ENCODE measurements around the gene IQGAP2.

IQGAP2 gene

DNA sequence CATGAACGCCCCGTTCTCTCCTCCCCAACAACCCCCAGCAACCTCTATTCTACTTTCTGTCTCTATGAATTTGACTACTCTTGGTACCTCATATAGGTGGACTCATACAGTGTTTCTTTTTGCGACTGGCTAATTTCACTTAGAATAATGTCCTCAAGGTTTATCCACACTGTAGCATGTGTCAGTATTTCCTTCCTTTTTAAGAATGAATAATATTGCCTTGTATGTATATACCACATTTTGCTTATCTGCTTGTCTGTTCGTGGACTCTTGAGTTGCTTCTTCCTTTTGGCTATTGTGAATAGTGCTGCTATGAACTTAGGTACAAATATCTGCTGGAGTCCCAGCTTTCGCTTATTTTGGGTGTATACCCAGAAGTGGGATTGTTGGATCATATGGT lies 42.7 kb downstream of the IQGAP2 start:
- no peak for ATAC-seq
- no peak for TF ChIP-seq OSR1 (CRISPR knock-in tag; IDR thresholded peaks at IDR 0.05)
- TF ChIP-seq ARNTL (CRISPR knock-in tag; IDR thresholded peaks at IDR 0.05; ENCODE audit: borderline replicate concordance, low read depth): no peak
- no peak for TF ChIP-seq PPARA (CRISPR knock-in tag; IDR thresholded peaks at IDR 0.05; ENCODE audit: borderline replicate concordance)
- no peak for TF ChIP-seq ZNF8 (CRISPR knock-in tag; IDR thresholded peaks at IDR 0.05)
- TF ChIP-seq CREB5 (CRISPR knock-in tag; IDR thresholded peaks at IDR 0.05; ENCODE audit: low read depth): no peak
- no peak for TF ChIP-seq SNAI2 (CRISPR knock-in tag; IDR thresholded peaks at IDR 0.05)
- TF ChIP-seq BACH2 (CRISPR knock-in tag; IDR thresholded peaks at IDR 0.05; ENCODE audit: borderline replicate concordance): no peak
- TF ChIP-seq ZNF565 (CRISPR knock-in tag; conservative IDR thresholded peaks at IDR 0.05; ENCODE audit: low read depth): no peak
- no peak for TF ChIP-seq GLIS3 (CRISPR knock-in tag; IDR thresholded peaks at IDR 0.05)
- TF ChIP-seq, protein P1, sequence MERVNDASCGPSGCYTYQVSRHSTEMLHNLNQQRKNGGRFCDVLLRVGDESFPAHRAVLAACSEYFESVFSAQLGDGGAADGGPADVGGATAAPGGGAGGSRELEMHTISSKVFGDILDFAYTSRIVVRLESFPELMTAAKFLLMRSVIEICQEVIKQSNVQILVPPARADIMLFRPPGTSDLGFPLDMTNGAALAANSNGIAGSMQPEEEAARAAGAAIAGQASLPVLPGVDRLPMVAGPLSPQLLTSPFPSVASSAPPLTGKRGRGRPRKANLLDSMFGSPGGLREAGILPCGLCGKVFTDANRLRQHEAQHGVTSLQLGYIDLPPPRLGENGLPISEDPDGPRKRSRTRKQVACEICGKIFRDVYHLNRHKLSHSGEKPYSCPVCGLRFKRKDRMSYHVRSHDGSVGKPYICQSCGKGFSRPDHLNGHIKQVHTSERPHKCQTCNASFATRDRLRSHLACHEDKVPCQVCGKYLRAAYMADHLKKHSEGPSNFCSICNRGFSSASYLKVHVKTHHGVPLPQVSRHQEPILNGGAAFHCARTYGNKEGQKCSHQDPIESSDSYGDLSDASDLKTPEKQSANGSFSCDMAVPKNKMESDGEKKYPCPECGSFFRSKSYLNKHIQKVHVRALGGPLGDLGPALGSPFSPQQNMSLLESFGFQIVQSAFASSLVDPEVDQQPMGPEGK (CRISPR knock-in tag; IDR thresholded peaks at IDR 0.05; ENCODE audit: borderline replicate concordance): no peak
- no peak for TF ChIP-seq TOX (CRISPR knock-in tag; IDR thresholded peaks at IDR 0.05; ENCODE audit: borderline replicate concordance)
- no peak for TF ChIP-seq TSHZ2 (CRISPR knock-in tag; IDR thresholded peaks at IDR 0.05)
- TF ChIP-seq POU6F1 (CRISPR knock-in tag; IDR thresholded peaks at IDR 0.05; ENCODE audit: borderline replicate concordance, low read depth): no peak
- no peak for TF ChIP-seq CSDC2 (CRISPR knock-in tag; IDR thresholded peaks at IDR 0.05)

- no peak for TF ChIP-seq OSR1 (CRISPR knock-in tag; IDR thresholded peaks at IDR 0.05)
- no peak for TF ChIP-seq CSRNP3 (CRISPR knock-in tag; IDR thresholded peaks at IDR 0.05)
- TF ChIP-seq PPARA (CRISPR knock-in tag; IDR thresholded peaks at IDR 0.05; ENCODE audit: borderline replicate concordance): no peak
- no peak for TF ChIP-seq ZFP30 (CRISPR knock-in tag; IDR thresholded peaks at IDR 0.05)
- no peak for TF ChIP-seq BACH2 (CRISPR knock-in tag; IDR thresholded peaks at IDR 0.05; ENCODE audit: borderline replicate concordance)
- no peak for TF ChIP-seq POU6F1 (CRISPR knock-in tag; IDR thresholded peaks at IDR 0.05; ENCODE audit: borderline replicate concordance, low read depth)
- TF ChIP-seq, protein P1 (CRISPR knock-in tag; IDR thresholded peaks at IDR 0.05; ENCODE audit: borderline replicate concordance): no peak
- no peak for TF ChIP-seq CSDC2 (CRISPR knock-in tag; IDR thresholded peaks at IDR 0.05)
- no peak for TF ChIP-seq ISL1 (CRISPR knock-in tag; IDR thresholded peaks at IDR 0.05)
- TF ChIP-seq ARNTL (CRISPR knock-in tag; IDR thresholded peaks at IDR 0.05; ENCODE audit: borderline replicate concordance, low read depth): no peak
- no peak for TF ChIP-seq ZNF8 (CRISPR knock-in tag; IDR thresholded peaks at IDR 0.05)
- no peak for TF ChIP-seq CREB5 (CRISPR knock-in tag; IDR thresholded peaks at IDR 0.05; ENCODE audit: low read depth)
- no peak for TF ChIP-seq SNAI2 (CRISPR knock-in tag; IDR thresholded peaks at IDR 0.05)
- no peak for TF ChIP-seq ZNF70 (CRISPR knock-in tag; IDR thresholded peaks at IDR 0.05)
- no peak for TF ChIP-seq ZC3H10 (CRISPR knock-in tag; IDR thresholded peaks at IDR 0.05)
- TF ChIP-seq TOX (CRISPR knock-in tag; IDR thresholded peaks at IDR 0.05; ENCODE audit: borderline replicate concordance): no peak
- no peak for TF ChIP-seq RARB (CRISPR knock-in tag; IDR thresholded peaks at IDR 0.05)
- no peak for TF ChIP-seq ESRRG (CRISPR knock-in tag; IDR thresholded peaks at IDR 0.05)
- TF ChIP-seq ZFP3 (CRISPR knock-in tag; IDR thresholded peaks at IDR 0.05): no peak
- no peak for TF ChIP-seq ZNF565 (CRISPR knock-in tag; conservative IDR thresholded peaks at IDR 0.05; ENCODE audit: low read depth)
- no peak for ATAC-seq
Measured at GRCh38 chr5:76446776-76447175, 43.7 kb downstream of the IQGAP2 start.

Measured in SK-N-SH treated with all-trans-retinoic acid at 6 μM for 48 hours (cell line).